GM12878 (cell line): ENCODE measurements around the gene ZNF816. TPM values are rescaled to one million over a fixed set of nuclear protein-coding genes. Genes with fewer than 3 reads are reported as not detected.

Experiments
- ATAC-seq: fragments of 200-7000 bp; cut with Tn5 transposase; 3 replicates; pipeline ENCODE4 v1.9.1; 2020; ENCODE audit warnings: mild to moderate bottlenecking, moderate library complexity
- BruUV-seq: library from RNA; stranded (reverse); fragments of 400-500 nt; replicated peaks from 2 replicates; lab custom pipeline; 2021; lab: Mats Ljungman, UMichigan
- CTCF ChIA-PET: fragments of 300-600 bp; sonication (Branson Sonifier 250); formaldehyde crosslinking; extraction: SDS; loops from one replicate; lab custom pipeline; 2021; ENCODE audit warnings: inconsistent platforms; lab: Yijun Ruan, JAX
- POLR2A ChIA-PET: fragments of 350-600 bp; formaldehyde crosslinking; extraction: SDS; loops from one replicate; lab custom pipeline; 2021; ENCODE audit warnings: inconsistent platforms; lab: Charles Lee
- RAD21 ChIA-PET: fragments of 300-600 bp; sonication (Branson Sonifier 250); formaldehyde crosslinking; loops from one replicate; lab custom pipeline; 2023; ENCODE audit warnings: antibody characterized with exemption; ENCODE audit not compliant: unreplicated experiment; lab: Charles Lee
- SMC1A ChIA-PET: fragments of 300-600 bp; sonication (Branson Sonifier 250); formaldehyde crosslinking; loops from one replicate; lab custom pipeline; 2023; ENCODE audit not compliant: unreplicated experiment, uncharacterized antibody; lab: Charles Lee
- DNase-seq: peaks from one replicate; pipeline ENCODE4 v3.0.0-alpha.2; 2011; ENCODE audit warnings: low read depth, low spot score
- FAIRE-seq: peaks from 3 replicates; lab custom pipeline; 2011; peaks lifted over from hg19 to GRCh38; lab: Jason Lieb, UNC
- H2AFZ ChIP-seq: 2 replicates; pipeline ENCODE4 v1.6.0; 2011; ENCODE audit warnings: low read depth, low read length, control low read depth; ENCODE audit not compliant: control insufficient read depth
- H3K27ac ChIP-seq: 2 replicates; pipeline ENCODE4 v1.5.1; 2011; ENCODE audit warnings: control low read depth; ENCODE audit not compliant: control insufficient read depth, insufficient read depth
- H3K27me3 ChIP-seq, 2 experiments: replicated peaks in 1 of 2; 2 replicates each; pipeline versions ENCODE4 v1.6.0 to v1.6.1; 2011; ENCODE audit warnings: low read length in 1 of 2; ENCODE audit not compliant: control insufficient read depth in 2 of 2, insufficient read depth in 2 of 2
- H3K36me3 ChIP-seq, 2 experiments: 2 replicates each; pipeline ENCODE4 v1.5.1; 2011; ENCODE audit warnings: low read length in 1 of 2; ENCODE audit not compliant: control insufficient read depth in 2 of 2, insufficient read depth in 2 of 2
- H3K4me1 ChIP-seq: 2 replicates; pipeline ENCODE4 v1.6.1; 2011; ENCODE audit warnings: mild to moderate bottlenecking, low read length, moderate library complexity, mixed read lengths; ENCODE audit not compliant: control insufficient read depth, insufficient read depth
- H3K4me2 ChIP-seq: 2 replicates; pipeline ENCODE4 v1.6.0; 2011; ENCODE audit warnings: control low read depth; ENCODE audit not compliant: control insufficient read depth, insufficient read depth
- H3K4me3 ChIP-seq: fragments of 200-600 bp; sonication (generic); 2 replicates; pipeline ENCODE4 v1.5.1; 2016
- H3K79me2 ChIP-seq: 2 replicates; pipeline ENCODE4 v1.6.0; 2011; ENCODE audit warnings: low read length; ENCODE audit not compliant: control insufficient read depth, insufficient read depth
- H3K9ac ChIP-seq: 2 replicates; pipeline ENCODE4 v1.8.0; 2011; ENCODE audit warnings: low read length, control low read depth, mixed read lengths; ENCODE audit not compliant: control insufficient read depth, insufficient read depth
- H3K9me3 ChIP-seq: replicated peaks from 3 replicates; pipeline ENCODE4 v1.5.1; 2011; ENCODE audit warnings: mild to moderate bottlenecking, low read length; ENCODE audit not compliant: control insufficient read depth, insufficient read depth
- H4K20me1 ChIP-seq: 2 replicates; pipeline ENCODE4 v1.6.0; 2011; ENCODE audit not compliant: control insufficient read depth, insufficient read depth
- ATF2 ChIP-seq: IDR thresholded peaks from 2 replicates; pipeline ENCODE4 v1.6.1; 2012; ENCODE audit warnings: low read length, inconsistent platforms
- BCL11A ChIP-seq: IDR thresholded peaks from 2 replicates; pipeline ENCODE4 v1.6.1; 2011; ENCODE audit warnings: low read depth, low read length
- CBFB ChIP-seq: IDR thresholded peaks from 2 replicates; pipeline ENCODE4 v1.6.1; 2016; ENCODE audit warnings: antibody characterized with exemption, low read depth
- CBX5 ChIP-seq: sonication (generic); IDR thresholded peaks from 2 replicates; pipeline ENCODE4 v1.6.1; 2016; ENCODE audit warnings: low read depth, moderate library complexity, mild to moderate bottlenecking, inconsistent platforms
- E4F1 ChIP-seq: fragments of 450-650 bp; IDR thresholded peaks from 2 replicates; pipeline ENCODE4 v1.6.1; 2018; ENCODE audit warnings: borderline replicate concordance, mild to moderate bottlenecking; ENCODE audit not compliant: partially characterized antibody
- KLF5 ChIP-seq: fragments of 450-650 bp; IDR thresholded peaks from 2 replicates; pipeline ENCODE4 v1.6.1; 2014; ENCODE audit warnings: mild to moderate bottlenecking; ENCODE audit not compliant: partially characterized antibody
- POLR2A ChIP-seq: IDR thresholded peaks from 2 replicates; pipeline ENCODE4 v1.6.1; 2011; ENCODE audit warnings: low read depth, mild to moderate bottlenecking, low read length
- RAD21 ChIP-seq: IDR thresholded peaks from 2 replicates; pipeline ENCODE4 v1.6.1; 2011; ENCODE audit warnings: mild to moderate bottlenecking, low read depth, low read length, moderate library complexity; ENCODE audit not compliant: insufficient read depth
- SIN3A ChIP-seq: IDR thresholded peaks from 2 replicates; pipeline ENCODE4 v1.6.1; 2012; ENCODE audit warnings: low read depth, low read length, improper control_type of control experiment
- SRF ChIP-seq, 2 experiments: IDR thresholded peaks; 2 replicates each; pipeline ENCODE4 v1.6.1; 2011; ENCODE audit warnings: low read depth in 2 of 2, low read length in 2 of 2, mild to moderate bottlenecking in 1 of 2, moderate library complexity in 1 of 2
- STAT3 ChIP-seq: IDR thresholded peaks from 2 replicates; pipeline ENCODE4 v1.6.1; 2011; ENCODE audit warnings: low read depth, low read length, improper control_type of control experiment
- SUZ12 ChIP-seq: fragments of 200-600 bp; sonication (generic); IDR thresholded peaks from one replicate; pipeline ENCODE4 v1.6.1; 2018; ENCODE audit warnings: antibody characterized with exemption, mild to moderate bottlenecking; ENCODE audit not compliant: unreplicated experiment
- ZBTB40 ChIP-seq: fragments of 450-650 bp; IDR thresholded peaks from 2 replicates; pipeline ENCODE4 v1.6.1; 2016; ENCODE audit warnings: mild to moderate bottlenecking, moderate library complexity, borderline replicate concordance
- WGBS: methylation state at CpG from one replicate; pipeline ENCODE4 v1.1.6; 2016; ENCODE audit warnings: low lambda C conversion rate; ENCODE audit not compliant: insufficient replicate concordance, insufficient coverage; ENCODE audit errors: missing lambda C conversion rate; 5-methylcytosine and 5-hydroxymethylcytosine counted together
- in situ Hi-C: fragments of 300-500 bp; cut with MboI; formaldehyde crosslinking; loops from 9 replicates; pipeline ENCODE4 v1.14.3; 2018; ENCODE audit warnings: mixed read lengths
- intact Hi-C: fragments of 100-400 bp; cut with micrococcal nuclease; formaldehyde crosslinking; loops from one replicate; pipeline ENCODE4 v1.14.2; 2022; ENCODE audit not compliant: unreplicated experiment
- polyA plus RNA-seq, 11 experiments: library from polyadenylated mRNA; depleted of rRNA in 4 of 11; unstranded in 6 of 11; stranded (reverse) in 5 of 11; fragments of >200 nt; fragmentation: Nextera tagmentation in 4 of 11; fragmentation: Illumina TruSeq in 1 of 11; extraction: Ambion mirVana in 4 of 11; extraction: Trizol in 1 of 11; gene quantifications; 1 replicate in 1 of 11; 2 replicates in 10 of 11; pipeline versions ENCODE4 v1.2.1 to v1.2.3, GENCODE V29; 2011 to 2016; ENCODE audit warnings: inconsistent platforms in 2 of 11, missing spikeins in 2 of 11, low read depth in 1 of 11
- total RNA-seq, 4 experiments: library from RNA; depleted of rRNA in 3 of 4; stranded (reverse); fragments of >200 nt in 3 of 4; fragmentation: Illumina TruSeq in 1 of 4; extraction: Trizol in 1 of 4; gene quantifications; 2 replicates each; pipeline versions ENCODE4 v1.2.1 to v1.2.3, GENCODE V29; 2013 to 2021

The ZNF816 gene
- total and polyA plus RNA-seq, 10 of the 15 experiments (the other 5 are each of a cell fraction or from before 2014, with no cell fraction given): 4.0 to 15.6 (median 7.5) TPM

- TF ChIP-seq E4F1 (no peak), CBFB (peak; percentile 58; the same call in 1 of the 2 replicates), POLR2A (peak; percentile 84), CBX5 (no peak), KLF5 (peak; percentile 76), STAT3 (no peak), SIN3A (peak; percentile 95)
These were observed 39.6 kb downstream of the ZNF816 start, which contains the start of gene ZNF888 (continued) for GRCh38 chr19:52922841-52923777.

GRCh38 chr19:52917531-52917930, 45.1 kb downstream of the ZNF816 start:
- no peak overlapping the region for H3K9ac ChIP-seq
- ChIA-PET POLR2A (no interaction called here), CTCF (no interaction called here), SMC1A (no interaction called here), RAD21 (no interaction called here)
- H3K4me1 ChIP-seq: no peaks in the 10 kb centered on the region
- TSS peak; percentile 37 for BruUV-seq
- DNase-seq (no peak), FAIRE-seq (no peak), ATAC-seq (no peak)
- 0 out of 4 replicates have a peak, but pooled peaks cover 0 to 2% of the 10 kb centered on the region in 2 experiments for H3K36me3 ChIP-seq
- no peaks in the 10 kb centered on the region for H3K79me2 ChIP-seq
- no peak overlapping the region for H2AFZ ChIP-seq
- no peak overlapping the region for H3K4me2 ChIP-seq
- peaks cover 1% of the 10 kb centered on the region; the same call in 1 of the 3 replicates for H3K9me3 ChIP-seq
- no peak overlapping the region for H3K4me3 ChIP-seq
- intact Hi-C loops (no loop called here), in situ Hi-C loops (no loop called here)
- no peaks in the 10 kb centered on the region for H3K27me3 ChIP-seq
- H3K27ac ChIP-seq: no peak overlapping the region
- 100% methylated on average over 5 of the region's 5 CpGs for WGBS
- H4K20me1 ChIP-seq: no peaks in the 10 kb centered on the region
- no peak for TF ChIP-seq BCL11A
- TF ChIP-seq ZBTB40: no peak
- TF ChIP-seq STAT3: no peak
- no peak for TF ChIP-seq SRF (IDR thresholded peaks at IDR 0.05; ENCODE audit: low read depth in 2 of 2, low read length in 2 of 2)
- TF ChIP-seq RAD21: no peak
- no peak for TF ChIP-seq SUZ12
- no peak for TF ChIP-seq ATF2
